ENCODE data around the gene FBXO24. TPM values are rescaled to one million over a fixed set of nuclear protein-coding genes. Genes with fewer than 3 reads are reported as not detected.

Gene FBXO24
- total RNA-seq, 3 donors from 2014 or later (not counting 1 experiment from before 2014, with no cell fraction given), result 0.45 to 0.94 (median 0.88) TPM

DNA sequence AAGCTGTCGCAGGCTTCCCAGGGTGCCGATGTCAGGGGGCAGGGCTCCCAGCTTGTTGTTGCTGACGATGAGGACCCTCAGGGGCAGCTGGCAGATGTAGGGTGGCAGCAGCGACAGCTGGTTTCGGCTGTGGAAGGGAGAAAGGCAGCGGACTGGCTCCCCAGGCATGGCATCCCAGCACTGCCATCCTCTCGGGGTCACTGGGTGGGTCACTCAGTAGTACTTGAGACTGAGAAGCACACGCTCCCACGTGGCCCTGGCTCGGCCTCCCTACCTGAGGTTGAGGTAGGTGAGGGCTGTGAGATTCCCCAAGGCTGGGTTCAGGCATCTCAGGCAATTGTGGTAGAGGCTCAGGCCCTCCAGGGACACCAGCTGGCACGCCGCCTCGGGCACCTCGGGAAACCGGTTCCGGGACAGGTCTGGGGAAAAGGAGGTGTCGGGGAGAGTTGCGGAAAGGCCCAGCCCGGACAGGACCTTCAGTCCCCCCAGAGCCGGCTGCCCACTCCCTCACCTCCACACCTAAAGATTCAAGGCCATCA is 4.0 kb upstream of the FBXO24 start:
- H3K27ac Mint-ChIP-seq, result peak overlapping the region; percentile 89 to 92
- H3K36me3 ChIP-seq (ENCODE audit: control insufficient read depth, insufficient read depth, low read length), result peaks cover 51% of the 10 kb centered on the region
- no peak overlapping the region for H3K4me3 ChIP-seq (ENCODE audit: low read length)
- no peaks in the 10 kb centered on the region for H3K27me3 Mint-ChIP-seq (ENCODE audit: low read depth in 2 of 2)
- TF ChIP-seq, protein P1, sequence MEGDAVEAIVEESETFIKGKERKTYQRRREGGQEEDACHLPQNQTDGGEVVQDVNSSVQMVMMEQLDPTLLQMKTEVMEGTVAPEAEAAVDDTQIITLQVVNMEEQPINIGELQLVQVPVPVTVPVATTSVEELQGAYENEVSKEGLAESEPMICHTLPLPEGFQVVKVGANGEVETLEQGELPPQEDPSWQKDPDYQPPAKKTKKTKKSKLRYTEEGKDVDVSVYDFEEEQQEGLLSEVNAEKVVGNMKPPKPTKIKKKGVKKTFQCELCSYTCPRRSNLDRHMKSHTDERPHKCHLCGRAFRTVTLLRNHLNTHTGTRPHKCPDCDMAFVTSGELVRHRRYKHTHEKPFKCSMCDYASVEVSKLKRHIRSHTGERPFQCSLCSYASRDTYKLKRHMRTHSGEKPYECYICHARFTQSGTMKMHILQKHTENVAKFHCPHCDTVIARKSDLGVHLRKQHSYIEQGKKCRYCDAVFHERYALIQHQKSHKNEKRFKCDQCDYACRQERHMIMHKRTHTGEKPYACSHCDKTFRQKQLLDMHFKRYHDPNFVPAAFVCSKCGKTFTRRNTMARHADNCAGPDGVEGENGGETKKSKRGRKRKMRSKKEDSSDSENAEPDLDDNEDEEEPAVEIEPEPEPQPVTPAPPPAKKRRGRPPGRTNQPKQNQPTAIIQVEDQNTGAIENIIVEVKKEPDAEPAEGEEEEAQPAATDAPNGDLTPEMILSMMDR (IDR thresholded peaks at IDR 0.05), result no peak
- no peaks in the 10 kb centered on the region for H3K36me3 Mint-ChIP-seq
- WGBS (ENCODE audit: insufficient coverage), result 90% methylated on average over 18 of the region's 20 CpGs
- ATAC-seq (no peak), DNase-seq (no peak)
- peaks cover 19 to 34% of the 10 kb centered on the region in 2 donors for H3K4me1 Mint-ChIP-seq
- H3K4me1 ChIP-seq (ENCODE audit: control insufficient read depth, insufficient read depth, low read length), result peaks cover 46% of the 10 kb centered on the region
- peak overlapping the region; percentile 26 for H3K4me3 Mint-ChIP-seq
- no peaks in the 10 kb centered on the region for H3K9me3 Mint-ChIP-seq
- H3K9me3 ChIP-seq (ENCODE audit: control insufficient read depth, insufficient read depth, low read length), result no peaks in the 10 kb centered on the region
- intact Hi-C loops (cut with micrococcal nuclease), result no loop called here
- H3K27me3 ChIP-seq (ENCODE audit: control insufficient read depth, insufficient read depth, low read length), result no peaks in the 10 kb centered on the region
- H3K27ac ChIP-seq (ENCODE audit: low read length), result peak overlapping the region; percentile 92

GRCh38 chr7:100582650-100583049 is 3.5 kb upstream of the FBXO24 start:
- 61% methylated on average over 11 of the region's 11 CpGs for WGBS (ENCODE audit: insufficient coverage)
- peak overlapping the region; percentile 89 to 92 for H3K27ac Mint-ChIP-seq
- Histone ChIP-seq H3K36me3 (ENCODE audit: control insufficient read depth, insufficient read depth, low read length) (peaks cover 47% of the 10 kb centered on the region), H3K27ac (ENCODE audit: low read length) (peak overlapping the region; percentile 92), H3K27me3 (ENCODE audit: control insufficient read depth, insufficient read depth, low read length) (no peaks in the 10 kb centered on the region), H3K9me3 (ENCODE audit: control insufficient read depth, insufficient read depth, low read length) (no peaks in the 10 kb centered on the region), H3K4me1 (ENCODE audit: control insufficient read depth, insufficient read depth, low read length) (peaks cover 48% of the 10 kb centered on the region), H3K4me3 (ENCODE audit: low read length) (no peak overlapping the region)
- no peaks in the 10 kb centered on the region for H3K27me3 Mint-ChIP-seq (ENCODE audit: low read depth in 2 of 2)
- H3K4me3 Mint-ChIP-seq, result peak overlapping the region; percentile 6
- no peaks in the 10 kb centered on the region for H3K9me3 Mint-ChIP-seq
- DNase-seq (no peak), ATAC-seq (no peak)
- intact Hi-C loops (cut with micrococcal nuclease), result no loop called here
- peaks cover 19 to 34% of the 10 kb centered on the region in 2 donors for H3K4me1 Mint-ChIP-seq
- TF ChIP-seq, protein P1 (IDR thresholded peaks at IDR 0.05), result no peak
- no peaks in the 10 kb centered on the region for H3K36me3 Mint-ChIP-seq

- H3K27ac Mint-ChIP-seq, result peak overlapping the region; percentile 89 to 92
- no peaks in the 10 kb centered on the region for H3K27me3 Mint-ChIP-seq (ENCODE audit: low read depth in 2 of 2)
- H3K4me3 Mint-ChIP-seq, result peak overlapping the region; percentile 97
- ATAC-seq, result peak in 2 of 3 donors; percentile 2 to 3
- no peaks in the 10 kb centered on the region for H3K27me3 ChIP-seq (ENCODE audit: control insufficient read depth, insufficient read depth, low read length)
- intact Hi-C loops (cut with micrococcal nuclease), result no loop called here
- DNase-seq, result peak; percentile 41 to 81
- TF ChIP-seq, protein P1 (IDR thresholded peaks at IDR 0.05), result no peak
- H3K36me3 ChIP-seq (ENCODE audit: control insufficient read depth, insufficient read depth, low read length), result peaks cover 39% of the 10 kb centered on the region
- H3K4me1 Mint-ChIP-seq, result peaks cover 19 to 34% of the 10 kb centered on the region in 2 donors
- no peaks in the 10 kb centered on the region for H3K36me3 Mint-ChIP-seq
- H3K9me3 Mint-ChIP-seq, result no peaks in the 10 kb centered on the region
- H3K4me3 ChIP-seq (ENCODE audit: low read length), result peak overlapping the region; percentile 97
- peak overlapping the region; percentile 92 for H3K27ac ChIP-seq (ENCODE audit: low read length)
- peaks cover 48% of the 10 kb centered on the region for H3K4me1 ChIP-seq (ENCODE audit: control insufficient read depth, insufficient read depth, low read length)
- 4% methylated on average over 22 of the region's 23 CpGs for WGBS (ENCODE audit: insufficient coverage)
- no peaks in the 10 kb centered on the region for H3K9me3 ChIP-seq (ENCODE audit: control insufficient read depth, insufficient read depth, low read length)
Observed at GRCh38 chr7:100583132-100584053, 2.7 kb upstream of the FBXO24 start.

Measured in natural killer cell (primary cell).